Fibroblast of the aortic adventitia (primary cell): Measurements from ENCODE around the gene TRH. TPM values are rescaled to one million over a fixed set of nuclear protein-coding genes. Genes with fewer than 3 reads are reported as not detected.
"Not testable (repeated sequence)": the region's sequence is repeated elsewhere in the genome, so short reads cannot be mapped to it uniquely, and the experiment has no call there.

Experiments
- DNase-seq: peaks from one replicate; pipeline ENCODE4 v3.0.0-alpha.2; 2010; ENCODE audit warnings: low read depth
- H3K4me3 ChIP-seq: 2 replicates; pipeline ENCODE4 v1.5.1; 2011; ENCODE audit warnings: low read depth, mild to moderate bottlenecking, control low read depth, low read length, moderate library complexity
- CTCF ChIP-seq: IDR thresholded peaks from 2 replicates; pipeline ENCODE4 v1.5.1; 2011; ENCODE audit warnings: mild to moderate bottlenecking, low read length, control low read depth, inconsistent platforms; ENCODE audit not compliant: insufficient read depth
- total RNA-seq: library from RNA; depleted of rRNA; stranded (reverse); fragments of >200 nt; gene quantifications from 2 replicates; pipeline ENCODE4 v1.2.3, GENCODE V29; 2012; ENCODE audit warnings: low replicate concordance

TRH gene
- total RNA-seq, 1 donor = not detected

- no peak for TF ChIP-seq CTCF
- no peak for DNase-seq
- H3K4me3 ChIP-seq = no peak overlapping the region
These were observed 20.5 kb downstream of the TRH start for GRCh38 chr3:129994883-129995559.

- TF ChIP-seq CTCF = no peak
- no peak overlapping the region for H3K4me3 ChIP-seq
- DNase-seq = no peak
These were observed 21.6 kb downstream of the TRH start for GRCh38 chr3:129996073-129996472.

GRCh38 chr3:129999176-129999575 is 24.7 kb downstream of the TRH start:
- not testable (repeated sequence) for DNase-seq, H3K4me3 ChIP-seq

- peak overlapping the region; percentile 44 for H3K4me3 ChIP-seq
- peak; percentile 55 for TF ChIP-seq CTCF
- peak; percentile 14 for DNase-seq
These were observed 28.4 kb downstream of the TRH start for GRCh38 chr3:130002666-130003598.

GRCh38 chr3:130010556-130010955 is 36.0 kb downstream of the TRH start:
- DNase-seq = no peak
- TF ChIP-seq CTCF = no peak
- no peak overlapping the region for H3K4me3 ChIP-seq

GRCh38 chr3:130012108-130012507 is 37.6 kb downstream of the TRH start:
- DNase-seq, H3K4me3 ChIP-seq: not testable (repeated sequence)

- not testable (repeated sequence) for H3K4me3 ChIP-seq, DNase-seq
These were observed 38.7 kb downstream of the TRH start for GRCh38 chr3:130013246-130013645.

- H3K4me3 ChIP-seq = no peak overlapping the region
- peak; percentile 78 for DNase-seq
- no peak for TF ChIP-seq CTCF
These were observed 40.0 kb downstream of the TRH start for GRCh38 chr3:130014526-130014925.

- not testable (repeated sequence) for DNase-seq, H3K4me3 ChIP-seq
These were observed 43.1 kb downstream of the TRH start for GRCh38 chr3:130017661-130018060.

- not testable (repeated sequence) for DNase-seq, H3K4me3 ChIP-seq
These were observed 51.8 kb downstream of the TRH start for GRCh38 chr3:130026146-130026829.

- DNase-seq, H3K4me3 ChIP-seq: not testable (repeated sequence)
These were observed 52.9 kb downstream of the TRH start for GRCh38 chr3:130027437-130027836.
